22Rv1 (cell line): Measurements from ENCODE around the gene SPEG.

Experiments
- CTCF ChIP-seq: fragments of 450-650 bp; IDR thresholded peaks from 2 replicates; pipeline ENCODE4 v1.5.1; 2017; ENCODE audit warnings: mild to moderate bottlenecking
- ZFX ChIP-seq: fragments of 450-650 bp; IDR thresholded peaks from 2 replicates; pipeline ENCODE4 v1.6.1; 2017; ENCODE audit warnings: antibody characterized with exemption, borderline replicate concordance

- peak; percentile 80 for TF ChIP-seq CTCF
- TF ChIP-seq ZFX, result no peak
Measured at GRCh38 chr2:219521066-219521880, 86.6 kb downstream of the SPEG start.
